ENCODE results near the gene PYHIN1. TPM values are rescaled to one million over a fixed set of nuclear protein-coding genes. Genes with fewer than 3 reads are reported as not detected.

PYHIN1 gene
- total and polyA plus RNA-seq, 7 donors: 0.36 to 3.5 (median 0.83) TPM; not detected in 2

GRCh38 chr1:158924677-158925076 lies 6.7 kb upstream of the PYHIN1 start:
- DNase-seq: no peak
- WGBS, 2 donors: 64 to 90% methylated on average over 2 of the region's 2 CpGs
- Histone ChIP-seq H3K27ac (no peak overlapping the region), H3K9me3 (no peaks in the 10 kb centered on the region), H3K36me3 (no peaks in the 10 kb centered on the region), H3K27me3 (no peaks in the 10 kb centered on the region), H3K4me3 (no peak overlapping the region), H3K4me1 (no peaks in the 10 kb centered on the region)
- intact Hi-C loops (cut with DNase I): no loop called here
- no peak for TF ChIP-seq CTCF (IDR thresholded peaks at IDR 0.05)
- no peak for TF ChIP-seq POLR2A (IDR thresholded peaks at IDR 0.05)
- TF ChIP-seq EP300 (IDR thresholded peaks at IDR 0.05): no peak
- no peak for TF ChIP-seq POLR2AphosphoS5 (IDR thresholded peaks at IDR 0.05)

GRCh38 chr1:158930504-158930903 lies 848 bp upstream of the PYHIN1 start:
- no peaks in the 10 kb centered on the region for H3K4me1 ChIP-seq
- H3K36me3 ChIP-seq: no peaks in the 10 kb centered on the region
- no peak for DNase-seq
- 69 to 72% methylated on average over 5 of the region's 5 CpGs for WGBS, 2 donors
- TF ChIP-seq POLR2AphosphoS5 (IDR thresholded peaks at IDR 0.05) (no peak), EP300 (IDR thresholded peaks at IDR 0.05) (no peak), CTCF (IDR thresholded peaks at IDR 0.05) (no peak)
- H3K27me3 ChIP-seq: no peaks in the 10 kb centered on the region
- no peak overlapping the region for H3K4me3 ChIP-seq
- intact Hi-C loops (cut with DNase I): no loop called here
- H3K9me3 ChIP-seq: no peaks in the 10 kb centered on the region
- H3K27ac ChIP-seq: no peak overlapping the region

GRCh38 chr1:158932171-158932570 lies 819 bp downstream of the PYHIN1 start:
- no peaks in the 10 kb centered on the region for H3K27me3 ChIP-seq
- no peaks in the 10 kb centered on the region for H3K36me3 ChIP-seq
- no peaks in the 10 kb centered on the region for H3K9me3 ChIP-seq
- no peak overlapping the region for H3K27ac ChIP-seq
- intact Hi-C loops (cut with DNase I): no loop called here
- no peak for DNase-seq
- TF ChIP-seq POLR2AphosphoS5 (IDR thresholded peaks at IDR 0.05) (no peak), EP300 (IDR thresholded peaks at IDR 0.05) (no peak)
- 84 to 90% methylated on average over 6 of the region's 6 CpGs for WGBS, 2 donors
- no peaks in the 10 kb centered on the region for H3K4me1 ChIP-seq
- H3K4me3 ChIP-seq: no peak overlapping the region

- H3K4me3 ChIP-seq: no peak overlapping the region
- TF ChIP-seq POLR2A (IDR thresholded peaks at IDR 0.05) (no peak), EP300 (IDR thresholded peaks at IDR 0.05) (no peak), POLR2AphosphoS5 (IDR thresholded peaks at IDR 0.05) (no peak), CTCF (IDR thresholded peaks at IDR 0.05) (no peak)
Measured at GRCh38 chr1:158933621-158934020, 2.3 kb downstream of the PYHIN1 start.

GRCh38 chr1:158939180-158939579 lies 7.8 kb downstream of the PYHIN1 start:
- intact Hi-C loops (cut with DNase I): no loop called here
- Histone ChIP-seq H3K27ac (no peak overlapping the region), H3K9me3 (no peaks in the 10 kb centered on the region), H3K27me3 (no peaks in the 10 kb centered on the region), H3K4me3 (no peak overlapping the region), H3K4me1 (no peaks in the 10 kb centered on the region), H3K36me3 (no peaks in the 10 kb centered on the region)
- DNase-seq: no peak
- 90% methylated on average over 2 of the region's 2 CpGs for WGBS, 2 donors
- TF ChIP-seq CTCF (IDR thresholded peaks at IDR 0.05) (no peak), EP300 (IDR thresholded peaks at IDR 0.05) (no peak), POLR2A (IDR thresholded peaks at IDR 0.05) (no peak), POLR2AphosphoS5 (IDR thresholded peaks at IDR 0.05) (no peak)

More at GRCh38 chr1:158933621-158934020, 2.3 kb downstream of the PYHIN1 start:
- H3K4me1 ChIP-seq: no peaks in the 10 kb centered on the region
- no peak for DNase-seq
- H3K36me3 ChIP-seq: no peaks in the 10 kb centered on the region
- H3K27me3 ChIP-seq: no peaks in the 10 kb centered on the region
- H3K9me3 ChIP-seq: no peaks in the 10 kb centered on the region
- WGBS, 2 donors: 31 to 45% methylated on average over 1 of the region's 1 CpG
- intact Hi-C loops (cut with DNase I): no loop called here
- H3K27ac ChIP-seq: no peak overlapping the region
